Measurements from ENCODE around the gene NPPB.

DNA sequence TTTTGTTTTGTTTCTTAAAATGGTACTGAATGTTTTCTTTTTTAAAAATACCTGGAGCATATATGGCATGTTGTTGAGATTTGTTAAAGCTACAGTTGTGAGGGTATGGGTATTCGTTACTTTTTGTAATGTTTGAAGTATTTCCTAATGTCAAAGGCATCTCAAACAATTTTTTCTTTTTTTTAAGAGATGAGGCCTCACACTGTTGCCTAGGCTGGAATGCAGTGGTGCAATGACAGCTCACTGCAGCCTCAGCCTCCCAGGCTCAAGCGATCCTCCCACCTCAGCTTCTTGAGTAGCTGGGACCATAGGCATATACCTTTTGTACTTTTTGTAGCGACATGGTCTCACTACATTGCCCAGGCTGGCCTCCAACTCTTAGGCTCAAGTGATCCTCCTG is 36.7 kb downstream of the NPPB start:
- TF ChIP-seq CTCF (conservative IDR thresholded peaks at IDR 0.05), result no peak
- no peak for TF ChIP-seq ZFX (IDR thresholded peaks at IDR 0.05)
